ENCODE results near the gene SH3RF3. TPM values are rescaled to one million over a fixed set of nuclear protein-coding genes. Genes with fewer than 3 reads are reported as not detected.

The SH3RF3 gene
- total RNA-seq, 1 experiment from 2014 or later = not detected

DNA sequence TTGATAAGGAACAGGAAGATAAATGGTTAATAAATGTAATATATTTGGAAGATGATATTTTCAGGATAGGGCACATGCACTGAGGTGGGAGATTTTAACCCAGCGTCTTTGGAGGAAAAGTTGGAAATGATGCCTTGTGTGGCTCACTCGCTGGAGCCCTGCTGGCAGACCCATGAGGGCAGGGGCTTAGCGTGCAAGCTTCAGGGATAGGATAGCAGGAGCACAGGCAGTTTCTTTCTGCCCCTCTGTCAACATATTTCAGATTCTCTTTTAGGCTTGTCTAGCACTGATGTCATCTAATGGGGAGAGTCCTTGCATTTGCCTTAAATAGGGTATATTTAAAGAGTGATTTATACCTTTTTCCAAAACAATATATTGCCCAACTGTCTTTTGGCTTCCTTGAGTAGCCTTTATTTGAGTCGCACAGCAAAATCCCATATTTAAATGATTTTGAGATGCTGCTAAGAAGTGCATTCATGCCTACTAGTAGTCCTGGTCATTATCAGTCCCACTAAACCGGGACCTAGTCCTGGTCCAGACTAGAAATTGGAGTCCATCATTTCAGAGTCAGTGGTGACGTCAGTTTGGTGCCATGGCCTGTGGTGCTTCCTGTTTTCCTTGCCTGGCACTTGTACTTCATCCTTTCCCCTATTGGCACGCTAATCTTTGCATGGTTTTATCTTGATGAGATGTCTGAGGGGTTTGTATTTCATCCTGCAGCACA is 45.8 kb downstream of the SH3RF3 start (continued):
- TF ChIP-seq CTCF (IDR thresholded peaks at IDR 0.05 in 2 of 3, conservative IDR thresholded peaks at IDR 0.05 in 1 of 3; ENCODE audit: borderline replicate concordance in 1 of 3, insufficient read depth in 1 of 3, low read depth in 2 of 3, low read length in 2 of 3) (no peak), JUND (IDR thresholded peaks at IDR 0.05) (no peak), ELF1 (IDR thresholded peaks at IDR 0.05; ENCODE audit: borderline replicate concordance, low read depth) (no peak), SRF (IDR thresholded peaks at IDR 0.05; ENCODE audit: low read depth) (no peak)

DNA sequence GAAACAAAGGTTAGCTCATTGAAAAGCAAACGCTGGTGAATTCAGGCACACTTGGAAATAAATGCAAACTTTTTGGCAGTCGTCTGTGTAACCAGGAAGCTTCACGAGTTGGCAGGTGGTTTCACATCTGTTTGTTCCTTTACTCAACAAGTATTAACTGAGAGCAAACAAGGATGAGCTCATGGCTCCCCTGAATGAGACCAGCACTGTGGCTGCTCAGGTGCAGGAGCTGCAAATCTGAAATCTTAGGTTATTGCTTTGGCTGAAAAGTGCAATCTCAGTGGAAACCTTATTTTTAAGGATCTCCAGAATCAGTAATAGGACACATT is 46.3 kb downstream of the SH3RF3 start:
- H3K27me3 ChIP-seq (ENCODE audit: insufficient read depth, low read length) = peaks cover 12% of the 10 kb centered on the region
- POLR2A ChIA-PET = no interaction called here
- H3K4me2 ChIP-seq (ENCODE audit: low read length) = no peak overlapping the region
- H3K27ac ChIP-seq (ENCODE audit: low read depth, low read length) = no peak overlapping the region
- H3K36me3 ChIP-seq (ENCODE audit: control insufficient read depth in 1 of 2, insufficient read depth in 2 of 2, low read length in 2 of 2) = no peaks in the 10 kb centered on the region
- H3K4me1 ChIP-seq (ENCODE audit: control insufficient read depth in 1 of 2, insufficient read depth in 2 of 2, low read length in 2 of 2) = no peaks in the 10 kb centered on the region
- H4K20me1 ChIP-seq (ENCODE audit: insufficient read depth) = no peaks in the 10 kb centered on the region
- RAD21 ChIA-PET (ENCODE audit: low non-redundant PET in 1 of 2, low total read pairs in 2 of 2, uncharacterized antibody in 2 of 2, unreplicated experiment in 2 of 2) = no interaction called here
- ATAC-seq (no peak), DNase-seq (ENCODE audit: low read depth, low spot score) (no peak)
- intact Hi-C loops (cut with micrococcal nuclease) = no loop called here
- H3K79me2 ChIP-seq (ENCODE audit: insufficient read depth, low read length) = no peaks in the 10 kb centered on the region
- no peaks in the 10 kb centered on the region for H3K9me2 ChIP-seq (ENCODE audit: insufficient read depth)
- H3K9ac ChIP-seq (ENCODE audit: low read length) = no peak overlapping the region
- H3K4me3 ChIP-seq (replicated peaks in 1 of 2; ENCODE audit: low read depth in 1 of 2, low read length in 2 of 2) = no peak overlapping the region
- no TSS peak for BruUV-seq (replicated peaks)
- CTCF ChIA-PET = no interaction called here
- H2AFZ ChIP-seq (ENCODE audit: low read depth, low read length, poor library complexity, severe bottlenecking) = no peak overlapping the region
- no peaks in the 10 kb centered on the region for H3K9me3 ChIP-seq (ENCODE audit: control insufficient read depth in 1 of 2, insufficient read depth in 1 of 2, low read depth in 1 of 2, low read length in 2 of 2)
- TF ChIP-seq, protein P1, sequence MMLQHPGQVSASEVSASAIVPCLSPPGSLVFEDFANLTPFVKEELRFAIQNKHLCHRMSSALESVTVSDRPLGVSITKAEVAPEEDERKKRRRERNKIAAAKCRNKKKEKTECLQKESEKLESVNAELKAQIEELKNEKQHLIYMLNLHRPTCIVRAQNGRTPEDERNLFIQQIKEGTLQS (IDR thresholded peaks at IDR 0.05) = no peak
- TF ChIP-seq REST (IDR thresholded peaks at IDR 0.05; ENCODE audit: low read depth) (no peak), SIN3A (IDR thresholded peaks at IDR 0.05; ENCODE audit: low read depth) (no peak), ZNF274 (IDR thresholded peaks at IDR 0.05; ENCODE audit: low read depth, low read length) (no peak), JUND (IDR thresholded peaks at IDR 0.05) (no peak), ZFX (IDR thresholded peaks at IDR 0.05) (no peak), YY1 (IDR thresholded peaks at IDR 0.05; ENCODE audit: extremely low read depth, insufficient replicate concordance, low read depth, low read length) (no peak), TCF7L2 (IDR thresholded peaks at IDR 0.05; ENCODE audit: borderline replicate concordance, extremely low read depth, insufficient read depth, insufficient read length) (no peak), CEBPB (IDR thresholded peaks at IDR 0.05; ENCODE audit: low read depth) (no peak), POLR2AphosphoS5 (IDR thresholded peaks at IDR 0.05; ENCODE audit: low read depth, low read length) (no peak), EGR1 (IDR thresholded peaks at IDR 0.05; ENCODE audit: low read depth) (no peak), SP1 (IDR thresholded peaks at IDR 0.05; ENCODE audit: low read depth) (no peak), ELF1 (IDR thresholded peaks at IDR 0.05; ENCODE audit: borderline replicate concordance, low read depth) (no peak), FOSL1 (IDR thresholded peaks at IDR 0.05; ENCODE audit: low read depth) (no peak), CBX3 (IDR thresholded peaks at IDR 0.05; ENCODE audit: low read depth) (no peak), SRF (IDR thresholded peaks at IDR 0.05; ENCODE audit: low read depth) (no peak), POLR2A (IDR thresholded peaks at IDR 0.05; ENCODE audit: borderline replicate concordance, extremely low read depth, insufficient read depth, insufficient read length) (no peak), EZH2 (IDR thresholded peaks at IDR 0.05) (no peak)

All from HCT116 (cell line).